Sciatic nerve (tissue), 2 donors: ENCODE measurements around the gene CADM1. TPM values are rescaled to one million over a fixed set of nuclear protein-coding genes. Genes with fewer than 3 reads are reported as not detected.

Experiments
- ATAC-seq: fragments of 200-7000 bp; cut with Tn5 transposase; one replicate; pipeline ENCODE4 v1.9.1; 2020; ENCODE audit warnings: mild to moderate bottlenecking, moderate library complexity
- DNase-seq: peaks from one replicate; pipeline ENCODE4 v3.0.0-alpha.2; 2020; ENCODE audit warnings: low spot score
- intact Hi-C: fragments of 100-400 bp; cut with DNase I; formaldehyde crosslinking; loops from one replicate; pipeline ENCODE4 v1.14.2; 2022
- total RNA-seq: library from RNA; stranded (reverse); fragmentation: NEBNext Ultra II Directional; extraction: Animal tissue kit (Norgen Biotek cat#: 25700); gene quantifications from one replicate; pipeline ENCODE4 v1.2.1, GENCODE V29; 2021
- donor health status: DM: no; HTN: no; CAD: no.
- donor health status: DM: no; HTN: no; CAD: no.

The CADM1 gene
- total RNA-seq, 1 donor from 2014 or later = 58.7 TPM

- intact Hi-C loops = no loop called here
These were observed 159.4 kb downstream of the CADM1 start for GRCh38 chr11:115344846-115345245.

GRCh38 chr11:115342142-115342541 lies 162.1 kb downstream of the CADM1 start:
- DNase-seq = no peak
- intact Hi-C loops = no loop called here
- no peak for ATAC-seq

More at GRCh38 chr11:115344846-115345245, 159.4 kb downstream of the CADM1 start:
- no peak for DNase-seq
- no peak for ATAC-seq

GRCh38 chr11:115340874-115341273 lies 163.3 kb downstream of the CADM1 start:
- DNase-seq (no peak), ATAC-seq (no peak)
- intact Hi-C loops = no loop called here

GRCh38 chr11:115338476-115338875 lies 165.7 kb downstream of the CADM1 start:
- intact Hi-C loops = loop anchor here (10.0 kb wide), 1 partner anchor 166 kb away; the partner anchor contains the start of gene CADM1
- DNase-seq = no peak

GRCh38 chr11:115334932-115335788 lies 169.1 kb downstream of the CADM1 start:
- intact Hi-C loops = loop anchor here (10.0 kb wide), 1 partner anchor 170 kb away; the partner anchor contains the start of gene CADM1
- DNase-seq = no peak

More at GRCh38 chr11:115338476-115338875, 165.7 kb downstream of the CADM1 start:
- ATAC-seq = no peak

GRCh38 chr11:115333949-115334348 lies 170.3 kb downstream of the CADM1 start:
- ATAC-seq (no peak), DNase-seq (no peak)
- intact Hi-C loops = loop anchor here (10.0 kb wide), 1 partner anchor 171 kb away; the partner anchor contains the start of gene CADM1

More at GRCh38 chr11:115334932-115335788, 169.1 kb downstream of the CADM1 start:
- ATAC-seq = no peak

- intact Hi-C loops = loop anchor here (10.0 kb wide), 1 partner anchor 172 kb away; the partner anchor contains the start of gene CADM1
- DNase-seq (no peak), ATAC-seq (no peak)
These were observed 171.1 kb downstream of the CADM1 start for GRCh38 chr11:115333121-115333520.

GRCh38 chr11:115330684-115331482 lies 173.3 kb downstream of the CADM1 start:
- DNase-seq (no peak), ATAC-seq (no peak)
- intact Hi-C loops = loop anchor here (10.0 kb wide), 1 partner anchor 174 kb away; the partner anchor contains the start of gene CADM1

- ATAC-seq (no peak), DNase-seq (no peak)
- intact Hi-C loops = no loop called here
These were observed 177.7 kb downstream of the CADM1 start for GRCh38 chr11:115326526-115326925.

- ATAC-seq (no peak), DNase-seq (no peak)
- intact Hi-C loops = no loop called here
These were observed 178.7 kb downstream of the CADM1 start for GRCh38 chr11:115325523-115325922.

- ATAC-seq = peak; percentile 74
- no peak for DNase-seq
- intact Hi-C loops = no loop called here
These were observed 179.4 kb downstream of the CADM1 start for GRCh38 chr11:115324581-115325432.

GRCh38 chr11:115322553-115323203 lies 181.5 kb downstream of the CADM1 start:
- DNase-seq (no peak), ATAC-seq (no peak)

GRCh38 chr11:115321605-115322289 lies 182.5 kb downstream of the CADM1 start:
- DNase-seq (no peak), ATAC-seq (no peak)
- intact Hi-C loops = no loop called here

More at GRCh38 chr11:115322553-115323203, 181.5 kb downstream of the CADM1 start:
- intact Hi-C loops = no loop called here

- intact Hi-C loops = no loop called here
- ATAC-seq = no peak
These were observed 186.7 kb downstream of the CADM1 start for GRCh38 chr11:115317277-115318185.

GRCh38 chr11:115316696-115317095 lies 187.5 kb downstream of the CADM1 start:
- no peak for ATAC-seq
- intact Hi-C loops = no loop called here
- no peak for DNase-seq

More at GRCh38 chr11:115317277-115318185, 186.7 kb downstream of the CADM1 start:
- DNase-seq = no peak

GRCh38 chr11:115314330-115314920 lies 189.8 kb downstream of the CADM1 start:
- intact Hi-C loops = no loop called here
- DNase-seq = no peak
- no peak for ATAC-seq
